GM19452 (cell line): ENCODE measurements around the gene SEC61G.

Experiments used
- ATAC-seq: cut with Tn5 transposase; IDR thresholded peaks from one replicate; pipeline ENCODE4 v1.9.1; 2021; ENCODE audit not compliant: unreplicated experiment

Gene SEC61G

DNA sequence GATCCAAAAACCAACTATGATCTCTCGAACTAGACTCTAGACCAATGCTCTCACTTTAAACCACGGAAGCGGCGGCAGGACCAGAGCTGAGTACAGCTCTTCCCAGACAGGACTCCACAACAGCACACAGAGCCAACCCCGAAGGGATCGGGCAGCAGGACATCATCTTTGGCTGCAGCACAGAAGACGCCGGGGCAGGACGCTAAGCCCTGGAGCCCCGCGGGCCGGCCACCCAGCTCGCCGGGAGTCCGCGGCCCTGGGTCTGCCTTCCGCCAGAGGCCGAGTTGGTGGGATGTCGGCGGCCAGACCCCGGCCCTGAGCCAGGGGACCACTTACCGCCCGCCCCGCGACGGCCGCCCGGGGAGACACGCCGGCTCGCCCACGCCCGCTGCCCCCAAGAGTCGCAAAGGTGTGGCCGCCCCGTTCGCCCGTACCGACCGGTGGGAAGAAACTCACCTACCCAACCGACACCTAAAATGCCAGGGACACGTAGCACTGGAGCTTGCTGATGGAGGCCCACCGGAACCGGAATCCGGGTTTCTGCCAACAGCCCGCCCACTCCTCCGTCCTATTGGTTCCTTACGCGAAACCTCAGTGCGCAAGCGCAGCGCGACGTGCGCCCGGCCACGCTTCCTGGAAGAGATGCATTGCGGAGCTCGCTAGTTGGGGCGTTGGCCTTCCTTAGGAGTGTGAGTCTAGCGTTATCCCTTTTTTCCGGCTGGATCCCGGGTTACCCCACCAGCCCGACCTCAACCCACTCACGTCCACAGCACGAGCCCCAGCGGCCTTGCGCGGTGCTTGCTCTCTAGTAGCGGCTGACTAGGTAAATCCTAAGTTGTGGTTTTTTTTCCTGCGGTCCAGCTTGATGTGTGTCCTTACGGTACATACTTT, at the start of gene SEC61G:
Gene SEC61G (minus strand): TSS at position 510 of the 891 bp plus-strand sequence. CDS start 1,623 bp downstream, outside the sequence.
- ATAC-seq: peak; percentile 96

GRCh38 chr7:54802841-54803240, 43.8 kb upstream of the SEC61G start:
- ATAC-seq: no peak

GRCh38 chr7:54802114-54802513, 43.1 kb upstream of the SEC61G start:
- no peak for ATAC-seq

DNA sequence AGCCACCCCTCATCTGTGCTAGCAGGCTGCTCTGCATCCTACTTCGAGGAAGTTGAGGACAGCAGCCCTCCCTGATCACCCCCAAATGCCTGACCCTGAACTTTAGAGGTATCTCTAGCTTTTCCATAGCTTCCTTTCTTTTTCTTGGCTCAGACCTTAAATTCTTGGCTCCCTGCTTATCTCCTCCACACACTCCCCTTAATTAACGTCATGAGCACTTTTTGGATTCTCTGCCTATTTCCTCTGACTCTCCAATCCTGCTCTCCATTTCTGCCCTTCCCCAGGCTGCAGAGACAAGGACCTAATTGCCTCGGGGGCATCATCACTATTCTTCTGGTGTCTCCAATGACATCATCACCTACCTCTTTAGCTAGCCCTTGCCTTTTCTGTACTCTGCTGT, 40.8 kb upstream of the SEC61G start:
- no peak for ATAC-seq

DNA sequence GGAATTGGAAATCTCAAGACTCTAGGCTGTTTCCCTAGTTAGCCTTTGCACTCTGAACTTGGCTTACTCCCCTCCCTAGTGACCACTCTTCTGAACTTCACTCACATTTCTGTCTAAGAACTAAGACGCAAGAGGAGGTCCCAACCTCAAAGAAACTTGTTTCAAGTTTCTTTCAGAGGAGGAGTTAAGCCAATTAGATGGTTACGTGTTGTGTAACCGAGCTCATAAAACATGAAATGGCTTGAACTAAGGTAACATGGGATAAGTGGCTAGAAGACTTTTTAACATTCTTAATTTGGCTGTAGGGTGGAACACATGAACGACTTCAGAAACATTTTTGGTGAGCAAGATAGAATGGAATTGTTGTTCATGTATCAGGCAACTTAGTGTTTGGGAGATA, 39.5 kb upstream of the SEC61G start:
- no peak for ATAC-seq

DNA sequence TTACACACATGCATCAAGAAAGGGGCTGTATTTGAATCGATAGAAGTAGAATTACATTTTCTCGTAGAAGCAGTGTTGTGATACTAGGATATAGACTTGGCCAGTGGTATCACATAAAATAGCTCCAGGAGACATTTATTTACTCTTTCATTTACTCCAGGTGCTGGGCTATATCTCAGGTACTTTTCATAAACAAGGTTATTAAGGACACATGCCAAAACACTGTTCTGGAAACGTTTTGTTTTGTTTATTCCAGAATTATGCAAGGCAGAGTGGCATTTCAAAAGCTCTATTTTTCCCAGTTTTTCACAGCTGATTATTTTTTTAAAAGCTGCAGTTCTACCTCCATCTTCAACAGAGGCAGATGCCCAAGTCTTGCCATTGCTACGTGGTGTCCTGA, 37.8 kb upstream of the SEC61G start:
- no peak for ATAC-seq

DNA sequence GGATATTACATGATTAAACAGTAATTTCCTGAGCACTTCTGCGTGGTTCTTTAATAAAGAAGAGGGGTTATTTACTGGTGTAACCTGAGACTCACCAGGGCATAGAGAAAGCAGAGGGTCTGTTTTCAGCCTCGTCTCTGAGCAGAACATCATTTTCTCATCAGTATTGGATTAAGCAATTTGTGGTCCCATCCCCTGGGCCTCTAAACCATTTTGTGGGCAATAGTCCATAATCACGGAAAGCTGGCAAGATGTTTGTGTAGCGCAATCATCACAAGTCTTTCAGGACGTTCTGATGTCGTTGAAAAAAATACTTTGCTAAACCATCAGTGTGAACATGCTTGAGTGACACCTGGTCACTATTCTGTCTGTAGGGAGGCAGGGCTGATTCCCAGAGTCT, 37.1 kb upstream of the SEC61G start:
- no peak for ATAC-seq

DNA sequence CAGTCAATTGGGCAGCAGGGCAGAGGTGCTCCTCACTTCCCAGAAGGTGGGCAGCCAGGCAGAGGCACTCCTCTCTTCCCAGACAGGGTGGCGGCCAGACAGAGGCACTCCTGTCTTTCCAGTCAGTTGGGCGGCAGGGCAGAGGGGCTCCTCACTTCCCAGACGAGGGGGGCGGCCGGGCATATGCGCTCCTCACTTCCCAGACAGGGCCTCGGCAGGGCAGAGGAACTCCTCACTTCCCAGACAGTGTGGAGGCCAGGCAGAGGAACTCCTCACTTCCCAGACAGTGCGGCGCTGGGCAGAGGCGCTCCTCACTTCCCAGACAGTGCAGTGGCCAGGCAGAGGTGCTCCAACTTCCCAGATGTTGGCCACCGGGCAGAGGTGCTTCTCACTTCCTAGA, 33.4 kb upstream of the SEC61G start:
- ATAC-seq: no peak

DNA sequence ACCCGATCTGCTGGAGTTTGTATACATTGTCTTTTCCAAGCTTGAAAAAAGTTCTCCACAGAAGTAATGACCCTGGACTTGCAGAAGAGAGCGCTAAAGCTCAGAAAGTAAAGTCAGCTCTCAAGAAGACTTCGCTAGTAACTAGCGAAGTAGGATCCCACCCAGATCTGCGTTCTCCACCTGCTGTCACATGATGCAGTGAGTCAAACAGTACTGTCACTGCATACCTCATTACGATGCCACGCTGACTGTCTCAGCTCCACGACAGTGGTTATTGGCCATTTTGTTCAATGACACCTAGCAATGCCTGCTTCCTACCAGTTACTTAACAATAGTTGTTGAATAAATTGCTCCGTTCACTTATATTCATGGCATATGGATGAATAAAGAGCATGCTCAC, 29.7 kb upstream of the SEC61G start:
- ATAC-seq: peak; percentile 80

DNA sequence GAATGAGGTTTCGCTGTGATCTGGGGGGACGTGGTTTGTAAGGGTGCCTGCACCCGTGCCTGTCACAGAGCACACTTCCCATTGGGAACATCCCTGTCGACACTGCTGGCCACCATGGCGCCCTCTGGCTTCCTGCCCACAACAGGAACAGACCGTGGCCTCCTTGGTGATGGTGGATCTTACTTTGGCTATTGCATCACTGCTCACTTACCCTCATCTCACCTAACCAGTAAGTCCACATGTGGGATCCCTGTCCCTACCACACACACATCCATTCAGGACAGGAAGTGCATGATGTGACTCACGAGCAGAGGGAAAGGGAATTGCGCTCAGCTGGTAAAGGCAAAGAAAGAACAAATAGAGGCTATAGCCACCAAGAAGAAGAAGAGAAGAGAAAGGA, 26.2 kb upstream of the SEC61G start:
- no peak for ATAC-seq

DNA sequence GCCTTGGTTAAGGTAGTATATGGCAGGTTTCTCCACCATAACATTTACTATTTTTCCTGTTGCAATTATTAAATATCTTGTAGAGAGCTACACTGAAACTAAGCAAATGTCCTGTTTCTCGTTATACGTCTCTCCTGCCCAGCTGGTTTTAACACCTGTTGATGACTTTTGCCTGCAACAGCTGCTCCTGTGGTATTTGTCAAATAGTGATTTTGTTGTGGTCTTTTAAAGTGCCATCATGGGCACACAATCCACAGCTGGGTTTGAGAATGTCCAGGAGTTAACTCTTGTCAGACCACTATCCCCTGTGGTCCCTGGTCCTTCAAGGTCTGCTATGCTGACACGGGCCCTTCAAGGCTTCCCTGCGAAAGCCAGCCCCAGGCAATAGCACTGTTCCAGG, 24.9 kb upstream of the SEC61G start:
- no peak for ATAC-seq

DNA sequence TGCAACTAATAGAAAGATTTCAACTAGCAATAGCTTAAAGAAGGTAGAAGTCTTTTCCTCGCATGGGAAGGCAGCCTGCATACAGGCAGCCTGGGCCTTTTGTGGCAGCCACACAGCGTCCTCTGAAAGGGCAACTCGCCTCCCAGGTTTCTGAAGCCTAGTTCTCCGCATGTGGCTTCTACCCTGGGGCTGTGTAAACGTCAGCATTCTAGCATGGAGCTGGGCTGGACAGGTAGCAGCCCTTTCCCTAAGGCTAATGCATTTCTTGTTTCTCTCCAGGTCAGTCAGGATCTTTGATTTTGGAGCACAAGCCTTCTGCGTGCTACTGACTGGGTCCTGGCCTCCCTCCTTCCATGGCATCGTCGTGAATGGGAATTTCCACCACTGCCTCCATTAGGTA, 23.8 kb upstream of the SEC61G start:
- no peak for ATAC-seq

DNA sequence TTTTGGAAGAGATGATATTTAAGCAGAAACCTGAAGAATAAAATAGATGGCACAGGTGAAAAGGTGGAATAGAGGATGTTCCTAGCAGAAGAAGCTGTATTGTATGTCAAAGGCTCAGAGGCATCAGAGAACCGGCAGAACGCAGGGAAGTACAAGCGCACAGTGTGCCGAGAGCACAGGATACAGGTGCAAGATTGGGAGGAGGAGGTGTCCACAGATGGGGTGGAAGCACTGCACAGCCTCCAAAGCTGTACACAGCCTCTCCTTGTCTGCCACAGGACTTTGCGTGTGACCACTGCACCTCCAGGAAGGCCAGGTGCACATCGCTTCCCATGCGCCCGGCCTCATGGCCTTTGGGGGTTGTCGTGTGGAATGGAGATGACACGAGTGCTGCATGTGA, 23.3 kb upstream of the SEC61G start:
- no peak for ATAC-seq

GRCh38 chr7:54781134-54781920, 22.3 kb upstream of the SEC61G start:
- no peak for ATAC-seq

- ATAC-seq: no peak
These were observed 21.5 kb upstream of the SEC61G start for GRCh38 chr7:54780490-54780889.

DNA sequence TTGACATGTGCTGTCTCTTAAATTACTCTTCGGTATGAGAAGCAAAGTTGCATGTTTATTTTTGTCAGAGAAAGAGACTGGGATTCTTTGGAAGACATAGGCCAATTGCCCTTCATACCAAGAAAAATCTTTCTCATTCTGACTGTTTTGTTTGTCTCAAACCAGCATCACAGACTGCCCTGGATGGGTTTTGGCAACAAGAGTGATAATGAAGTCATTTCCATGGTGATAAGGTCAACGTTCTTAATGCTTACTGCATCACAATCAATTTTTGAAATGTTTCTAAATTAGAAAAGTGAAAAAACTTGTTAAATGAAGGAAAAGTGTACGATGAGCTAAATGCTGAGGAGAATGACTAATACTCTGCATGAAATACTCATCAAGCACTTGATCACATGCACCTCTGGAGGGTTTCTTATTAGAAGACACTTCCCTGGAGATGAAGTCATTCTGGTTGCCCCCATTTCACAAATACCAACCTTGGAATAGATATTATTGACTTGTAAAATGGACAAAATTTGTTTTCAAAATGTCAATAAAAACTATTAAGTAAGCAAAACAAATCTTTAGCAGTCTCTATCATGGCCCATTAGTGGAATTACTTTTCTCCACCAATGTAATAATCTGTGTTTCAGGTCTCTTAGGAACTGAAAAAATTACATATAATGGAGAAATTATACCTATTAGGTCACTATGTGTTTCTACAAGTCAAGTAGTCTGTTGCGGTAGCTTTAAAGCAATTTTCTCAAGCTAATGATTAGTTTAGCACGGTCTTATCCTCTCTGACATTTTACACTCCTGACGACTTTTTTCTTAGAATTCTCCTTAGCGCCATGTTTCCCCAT, 19.9 kb upstream of the SEC61G start:
- no peak for ATAC-seq

DNA sequence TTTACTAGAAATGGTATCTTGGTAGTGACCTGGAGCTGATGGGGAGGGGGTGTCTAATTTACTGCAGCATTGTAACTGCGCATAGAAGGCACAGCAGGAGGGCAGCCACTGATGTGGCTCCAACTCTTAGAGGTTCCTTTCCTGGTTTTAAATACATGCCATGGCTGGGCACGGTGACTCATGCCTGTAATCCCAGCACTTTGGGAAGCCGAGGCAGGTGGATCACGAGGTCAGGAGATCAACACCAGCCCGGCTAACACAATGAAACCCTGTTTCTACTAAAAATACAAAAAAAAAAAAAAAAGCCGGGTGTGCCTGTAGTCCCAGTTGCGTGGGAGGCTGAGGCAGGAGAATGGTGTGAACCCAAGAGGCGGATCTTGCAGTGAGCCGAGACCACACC, 19.2 kb upstream of the SEC61G start:
- ATAC-seq: no peak

DNA sequence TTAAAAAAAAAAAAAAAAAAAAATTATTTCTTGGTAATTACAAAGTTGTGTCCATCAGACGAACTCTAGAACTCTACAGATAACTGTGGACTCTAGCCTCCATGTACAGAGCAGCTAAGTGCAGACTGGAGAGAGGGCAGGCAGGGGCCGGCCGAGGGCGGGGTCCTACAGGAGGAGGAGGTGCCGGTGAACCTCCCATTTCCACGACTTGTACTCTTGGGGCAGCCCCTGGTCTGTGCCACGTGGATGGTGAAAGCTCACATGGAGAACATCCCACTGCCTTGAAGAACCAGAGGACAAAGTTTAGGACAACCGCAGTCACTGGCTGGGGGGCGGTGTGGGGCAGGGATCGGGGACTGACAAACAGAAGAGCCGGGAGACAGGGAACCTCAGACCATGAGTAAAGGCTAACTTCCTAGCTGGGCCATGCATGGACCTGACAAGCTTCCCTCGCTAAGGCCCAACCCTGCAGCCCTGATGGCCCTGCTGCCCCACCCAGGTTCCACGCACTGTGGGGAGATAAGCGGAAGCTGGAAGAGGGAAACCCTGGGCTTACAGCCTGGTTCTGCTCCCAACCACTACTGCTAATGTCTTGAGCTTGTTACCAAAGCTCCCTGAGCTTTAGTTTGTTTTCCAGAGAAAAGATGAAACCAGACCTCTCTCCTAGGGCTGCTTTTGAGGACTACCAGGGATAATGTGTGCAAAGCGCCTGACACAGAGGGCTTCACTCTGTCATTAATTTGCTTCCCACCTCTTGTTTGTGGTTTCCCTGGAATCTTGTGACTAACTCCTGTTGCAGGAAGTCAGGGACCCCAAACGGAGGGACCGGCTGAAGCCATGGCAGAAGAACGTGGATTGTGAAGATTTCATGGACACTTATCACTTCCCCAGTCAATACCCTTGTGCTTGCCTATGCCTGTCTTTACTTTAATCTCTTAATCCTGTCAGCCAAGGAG, 16.1 kb upstream of the SEC61G start:
- ATAC-seq: no peak

- ATAC-seq: peak; percentile 90
These were observed 14.7 kb upstream of the SEC61G start for GRCh38 chr7:54773472-54774399.
